Activated naive CD4-positive, alpha-beta T cell treated with anti-CD3 and anti-CD28 coated beads, Interleukin-2, amount 50 U/mL, for 16 hours (primary cell): ENCODE data around the gene HDAC11.
"Not testable (repeated sequence)": the region's sequence is repeated elsewhere in the genome, so short reads cannot be mapped to it uniquely, and the experiment has no call there.

Experiments
- DNase-seq: peaks from one replicate; pipeline ENCODE4 v3.0.0-alpha.2; 2020

Gene HDAC11

GRCh38 chr3:13508496-13508895 lies 28.4 kb downstream of the HDAC11 start:
- DNase-seq = no peak

DNA sequence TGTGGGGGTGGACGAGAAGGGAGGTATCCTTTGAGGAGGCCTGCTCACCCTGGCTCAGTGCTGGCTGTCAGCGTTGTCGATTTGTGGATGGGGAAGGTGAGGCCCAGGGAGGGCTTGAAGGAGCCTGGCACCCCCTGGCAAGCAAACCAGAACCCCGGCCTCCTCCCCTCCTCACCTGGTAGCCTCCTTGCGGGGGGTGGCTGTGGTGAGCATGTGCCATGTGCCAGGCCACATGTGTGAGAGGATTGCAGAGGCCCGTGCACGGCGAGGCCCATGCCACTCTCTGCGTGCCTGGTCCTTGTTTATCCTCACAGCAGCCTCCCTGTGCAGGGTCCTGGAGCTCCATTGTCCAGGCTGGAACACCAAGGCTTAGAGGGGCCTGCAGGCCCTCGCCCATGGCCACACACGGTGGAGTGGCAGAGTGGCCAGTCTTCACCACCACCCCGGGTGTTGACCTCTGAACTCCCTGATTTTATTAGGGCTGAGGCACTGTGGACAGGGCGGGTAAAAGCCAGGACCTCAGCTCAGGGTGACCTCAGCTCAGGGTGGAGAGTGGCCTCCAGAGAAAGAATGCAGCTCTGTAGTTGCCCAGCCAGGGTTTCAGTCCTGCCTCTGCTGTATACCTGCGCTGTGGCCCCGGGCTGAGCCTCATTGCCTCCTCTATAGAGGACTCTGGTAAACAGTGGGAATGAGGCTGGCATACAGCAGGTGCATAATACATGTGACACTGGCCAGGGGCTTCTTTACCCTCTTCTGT lies 29.1 kb downstream of the HDAC11 start:
- no peak for DNase-seq

DNA sequence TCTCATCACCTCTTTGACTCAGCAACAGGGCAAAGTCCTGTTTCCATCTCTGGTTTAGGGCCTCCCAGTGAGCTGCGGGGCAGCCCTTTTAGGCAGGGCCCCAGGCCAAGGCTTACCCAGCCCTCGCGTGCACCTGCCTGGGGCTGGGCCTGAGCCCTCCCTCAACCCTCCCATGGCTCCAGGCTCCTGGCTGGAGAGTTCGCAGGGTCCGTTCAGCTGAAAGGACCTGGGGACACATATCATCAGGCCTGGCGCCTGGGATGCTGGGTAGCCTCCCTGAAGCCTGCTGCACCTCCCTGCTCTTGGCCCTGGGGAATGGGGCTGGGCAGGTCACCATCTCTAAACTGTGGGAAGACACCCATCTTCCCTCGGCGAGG lies 29.7 kb downstream of the HDAC11 start:
- DNase-seq = no peak

GRCh38 chr3:13512451-13512850 lies 32.3 kb downstream of the HDAC11 start:
- DNase-seq = no peak

- DNase-seq = no peak
Measured at GRCh38 chr3:13513051-13513912, 33.2 kb downstream of the HDAC11 start.

DNA sequence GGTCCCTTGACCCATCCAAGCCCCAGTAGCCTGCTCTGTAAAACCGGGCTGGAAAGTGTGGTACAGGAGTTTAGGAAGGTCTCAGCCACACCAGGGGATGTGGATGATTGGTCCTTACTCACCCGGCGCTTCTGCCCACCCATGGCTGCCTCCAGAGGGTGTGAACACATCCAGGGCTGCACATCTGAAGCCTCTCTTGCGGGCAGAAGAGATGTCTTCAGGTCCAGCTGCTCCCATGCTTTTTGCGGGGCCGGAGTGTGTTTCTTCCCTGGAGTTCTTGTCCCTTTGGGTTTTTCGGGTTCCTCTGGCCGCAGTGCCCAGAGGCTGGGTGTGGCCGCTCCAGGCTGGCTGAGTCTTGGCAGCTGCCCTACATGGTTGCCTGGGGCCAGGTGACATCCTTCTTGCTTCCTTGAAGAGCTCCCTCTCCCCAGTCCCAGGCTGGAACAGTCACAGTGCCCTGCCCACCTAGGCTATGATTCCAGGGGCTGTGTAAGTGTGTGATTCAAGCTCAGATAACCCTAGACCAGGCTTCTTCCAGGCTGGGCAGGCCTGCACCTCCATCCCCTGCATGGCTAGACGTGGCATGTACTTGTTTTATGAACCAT lies 33.9 kb downstream of the HDAC11 start:
- no peak for DNase-seq

- DNase-seq = no peak
Measured at GRCh38 chr3:13514639-13515435, 34.7 kb downstream of the HDAC11 start.

DNA sequence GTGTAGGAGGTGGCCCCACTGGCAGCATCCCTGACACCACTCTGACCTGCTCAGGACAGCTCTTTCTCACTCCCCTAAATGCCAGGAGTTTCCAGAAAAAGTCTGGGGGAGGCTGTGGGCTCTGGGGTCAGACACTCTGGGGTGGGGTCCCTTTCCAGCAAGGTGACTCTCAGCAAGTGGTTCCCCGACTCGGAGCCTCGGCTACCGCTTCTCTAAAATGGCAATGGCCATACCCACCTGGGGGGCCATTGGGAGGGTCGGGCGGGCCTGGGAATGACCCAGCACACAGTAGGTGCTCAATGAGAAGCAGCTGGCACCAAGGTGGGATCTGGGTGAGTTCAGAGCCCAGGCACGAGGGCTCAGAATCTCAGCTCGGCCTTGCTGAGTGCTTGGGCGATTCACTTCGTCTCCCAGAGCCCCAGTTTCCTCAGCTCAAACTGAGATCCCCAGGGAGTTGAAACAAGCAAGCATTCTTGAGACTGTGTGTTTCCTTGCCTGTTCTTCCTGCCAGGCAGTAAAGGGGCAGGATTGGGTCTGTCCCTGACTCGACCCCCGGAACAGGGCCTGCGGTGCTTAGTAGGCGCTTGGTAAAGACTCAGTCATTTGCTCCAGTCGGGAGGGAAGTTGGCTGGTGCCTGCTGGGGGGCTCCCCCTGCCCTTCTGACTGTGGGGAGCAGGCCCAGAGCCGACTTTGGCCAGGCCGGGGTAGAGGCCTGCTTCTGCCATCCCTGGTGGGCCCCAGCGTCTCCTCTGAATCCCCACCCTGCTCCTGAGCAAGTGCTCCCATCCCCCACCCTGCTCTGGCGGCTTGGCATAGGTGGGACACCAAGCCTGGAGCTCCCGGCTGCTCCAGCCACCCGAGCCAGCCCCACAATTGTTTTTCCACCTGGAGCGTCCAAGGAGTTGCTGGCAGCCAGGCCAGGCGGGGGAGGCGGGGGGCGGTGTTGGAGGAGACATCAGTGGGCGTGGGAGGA lies 36.0 kb downstream of the HDAC11 start:
- no peak for DNase-seq

DNA sequence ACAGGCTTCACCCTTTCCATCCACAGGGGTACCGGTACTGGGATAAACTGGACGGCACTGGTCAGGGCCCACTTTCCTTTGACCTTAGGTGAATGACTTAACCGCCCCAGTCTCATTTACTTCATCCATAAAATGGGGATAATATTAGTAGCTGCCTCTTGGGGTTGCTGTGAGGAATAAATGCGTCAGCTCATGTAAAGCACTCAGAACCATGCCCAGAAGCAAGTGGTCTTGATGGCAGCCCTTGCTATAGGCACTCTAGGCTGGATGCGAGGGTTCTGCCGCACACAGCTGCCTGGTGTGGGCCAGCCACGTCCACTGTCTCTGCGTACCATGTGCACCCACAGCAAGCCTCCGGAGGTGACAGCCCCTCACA lies 36.6 kb downstream of the HDAC11 start:
- no peak for DNase-seq

DNA sequence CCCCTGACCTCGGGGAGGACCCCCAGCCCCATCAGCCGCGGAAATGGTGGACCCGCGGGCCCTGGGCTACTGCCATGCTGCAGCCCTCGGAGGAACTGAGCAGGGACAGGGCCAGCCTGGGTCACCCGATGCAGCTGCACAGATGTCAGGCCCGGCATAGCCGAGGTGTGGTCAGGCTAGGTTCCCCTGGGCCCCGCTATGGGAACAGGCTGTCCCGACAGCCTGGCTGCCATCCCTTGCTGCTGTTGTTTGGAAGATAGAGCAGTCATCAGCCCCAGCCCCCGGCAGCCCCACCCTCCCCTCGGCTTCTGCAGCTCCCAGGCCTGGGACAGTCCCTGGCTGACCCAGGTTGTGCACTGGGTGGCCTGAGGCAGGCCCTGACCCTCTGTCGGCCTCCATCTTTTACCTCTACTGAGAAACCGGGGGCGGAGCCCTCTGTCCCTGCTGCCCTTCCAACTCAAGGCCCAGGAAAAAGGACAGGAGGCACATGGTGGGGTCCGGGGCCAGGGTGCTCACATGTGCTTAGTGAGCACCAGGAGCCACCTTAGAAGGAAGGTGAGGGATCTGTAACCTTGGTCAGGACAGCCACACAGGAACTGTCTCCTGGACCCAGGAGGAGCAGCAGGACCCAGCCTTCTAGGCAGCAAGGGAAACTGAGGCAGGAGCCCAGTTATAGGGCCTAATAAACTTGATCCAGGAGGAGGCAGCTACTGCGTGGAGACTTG lies 37.3 kb downstream of the HDAC11 start:
- DNase-seq = no peak

DNA sequence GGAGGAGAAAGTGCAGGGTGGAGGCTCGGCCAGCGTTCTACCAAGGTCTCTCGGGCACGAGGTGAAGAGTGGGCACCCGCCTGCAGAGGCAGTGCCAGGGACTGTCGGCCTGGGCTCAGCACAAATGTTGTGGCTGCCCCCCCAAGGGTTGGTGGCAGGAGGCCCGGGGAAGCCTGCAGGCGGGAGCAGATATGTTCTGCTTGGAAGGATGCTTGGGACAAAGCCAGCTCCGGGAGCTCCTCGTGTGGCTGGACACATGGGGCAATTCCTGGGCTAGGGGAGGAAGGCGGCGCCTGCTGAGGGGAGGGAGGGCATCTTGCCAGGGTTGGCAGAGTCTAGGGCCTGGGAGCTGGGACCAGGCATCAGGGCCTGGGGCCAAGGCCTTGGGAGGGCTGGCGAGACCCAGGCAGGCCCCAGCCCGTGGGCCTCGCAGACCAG lies 38.4 kb downstream of the HDAC11 start:
- no peak for DNase-seq

- DNase-seq = no peak
Measured at GRCh38 chr3:13519006-13519791, 39.1 kb downstream of the HDAC11 start.

GRCh38 chr3:13520326-13520880 lies 40.3 kb downstream of the HDAC11 start:
- DNase-seq = no peak

- DNase-seq = no peak
Measured at GRCh38 chr3:13521309-13521708, 41.2 kb downstream of the HDAC11 start.

DNA sequence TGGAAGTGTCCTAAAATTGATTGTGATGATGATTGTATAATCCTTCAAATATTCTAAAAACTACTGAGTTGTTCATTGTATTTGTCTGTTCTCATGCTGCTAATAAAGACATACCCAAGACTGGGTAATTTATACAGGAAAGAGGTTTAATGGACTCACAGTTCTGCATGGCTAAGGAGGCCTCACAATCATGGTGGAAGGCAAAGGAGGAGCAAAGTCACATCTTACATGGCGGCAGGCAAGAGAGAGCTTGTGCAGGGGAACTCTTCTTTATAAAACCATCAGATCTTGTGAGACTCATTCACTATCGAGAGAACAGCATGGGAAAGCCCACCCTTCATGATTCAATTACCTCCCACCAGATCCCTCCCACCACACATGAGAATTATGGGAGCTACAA lies 41.6 kb downstream of the HDAC11 start:
- DNase-seq = not testable (repeated sequence)

GRCh38 chr3:13522236-13522635 lies 42.1 kb downstream of the HDAC11 start:
- DNase-seq = no peak

- DNase-seq = no peak
Measured at GRCh38 chr3:13524979-13525669, 45.0 kb downstream of the HDAC11 start.

DNA sequence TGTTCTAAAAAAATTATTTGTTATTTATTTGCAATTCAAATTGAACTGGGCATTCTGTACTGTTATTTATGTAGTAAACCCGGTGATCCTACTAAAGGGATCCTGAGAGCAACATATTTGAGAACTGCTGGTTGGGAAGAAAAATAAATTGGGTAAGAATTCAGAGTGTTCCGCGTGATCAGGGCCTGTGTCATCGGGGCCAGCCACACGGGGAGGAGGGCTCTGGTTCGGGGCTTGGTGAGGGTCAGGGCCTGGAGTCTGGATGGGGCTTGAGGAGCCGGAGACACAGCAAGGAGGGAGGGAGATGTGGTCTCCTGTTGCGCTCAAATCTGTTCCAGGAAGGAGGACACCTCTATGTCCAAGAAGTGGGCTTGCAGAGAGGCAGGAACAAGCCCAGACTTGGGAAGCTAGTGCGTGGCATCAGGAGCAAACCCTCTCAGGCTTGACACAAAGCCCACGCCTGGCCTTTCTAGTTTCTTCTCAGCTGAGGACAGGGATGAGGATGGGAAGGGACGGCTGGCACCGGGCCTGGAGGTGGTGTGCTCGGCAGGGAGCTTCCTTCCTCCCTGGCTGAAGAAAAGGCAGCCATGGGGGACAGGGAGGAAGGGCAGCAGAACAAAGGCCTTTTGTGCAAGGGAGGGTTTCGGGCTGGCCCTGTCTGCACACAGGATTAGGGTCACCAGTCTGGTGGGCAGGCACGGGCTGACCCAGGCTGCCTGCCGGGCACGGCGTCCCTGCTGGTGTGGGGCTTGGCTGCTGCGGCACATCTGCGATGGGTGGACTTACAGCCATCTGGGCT lies 45.9 kb downstream of the HDAC11 start:
- no peak for DNase-seq

GRCh38 chr3:13526626-13526949 lies 46.5 kb downstream of the HDAC11 start:
- DNase-seq = no peak
